Activated T-cell treated with anti-CD3 and anti-CD28 coated beads for 24 hours (primary cell): ENCODE results near the gene ACCSL.
A peak's percentile ranks its signal among the peaks of the same experiment; 100 is the strongest.

ENCODE experiments used
- DNase-seq: peaks from one replicate; pipeline ENCODE4 v3.0.0-alpha.2; 2020; ENCODE audit warnings: low read depth

The ACCSL gene

GRCh38 chr11:44018127-44018521 lies 29.7 kb upstream of the ACCSL start:
- DNase-seq: no peak

GRCh38 chr11:44018829-44019228 lies 29.0 kb upstream of the ACCSL start:
- no peak for DNase-seq

- no peak for DNase-seq
These were observed 22.8 kb upstream of the ACCSL start for GRCh38 chr11:44024977-44025376.

GRCh38 chr11:44025727-44026126 lies 22.1 kb upstream of the ACCSL start:
- DNase-seq: no peak

- DNase-seq: no peak
These were observed 19.4 kb upstream of the ACCSL start for GRCh38 chr11:44028401-44028800.

- DNase-seq: no peak
These were observed 18.8 kb upstream of the ACCSL start for GRCh38 chr11:44028816-44029506.

- no peak for DNase-seq
These were observed 18.3 kb upstream of the ACCSL start for GRCh38 chr11:44029507-44029845.

GRCh38 chr11:44029977-44030911 lies 17.5 kb upstream of the ACCSL start:
- DNase-seq: no peak

GRCh38 chr11:44030996-44031395 lies 16.8 kb upstream of the ACCSL start:
- DNase-seq: no peak

- no peak for DNase-seq
These were observed 16.2 kb upstream of the ACCSL start for GRCh38 chr11:44031549-44031948.

GRCh38 chr11:44032299-44033085 lies 15.3 kb upstream of the ACCSL start:
- DNase-seq: no peak

- DNase-seq: no peak
These were observed 14.3 kb upstream of the ACCSL start for GRCh38 chr11:44033411-44033850.

GRCh38 chr11:44033856-44034255 lies 13.9 kb upstream of the ACCSL start:
- DNase-seq: no peak

- DNase-seq: no peak
These were observed 13.1 kb upstream of the ACCSL start for GRCh38 chr11:44034639-44035038.

- DNase-seq: peak; percentile 4
These were observed 10.7 kb upstream of the ACCSL start for GRCh38 chr11:44036811-44037657.

GRCh38 chr11:44037658-44037998 lies 10.2 kb upstream of the ACCSL start:
- no peak for DNase-seq

GRCh38 chr11:44043157-44043556 lies 4.6 kb upstream of the ACCSL start:
- DNase-seq: no peak

- DNase-seq: no peak
These were observed 1.6 kb upstream of the ACCSL start for GRCh38 chr11:44046182-44046581.

- no peak for DNase-seq
These were observed 483 bp upstream of the ACCSL start for GRCh38 chr11:44047298-44047697.

- no peak for DNase-seq
These were observed 2.1 kb downstream of the ACCSL start for GRCh38 chr11:44049832-44050231.

- no peak for DNase-seq
These were observed 3.4 kb downstream of the ACCSL start for GRCh38 chr11:44051171-44051570.

GRCh38 chr11:44057340-44057739 lies 9.6 kb downstream of the ACCSL start:
- DNase-seq: no peak
